HCT116 (cell line): ENCODE measurements around the gene RUFY1.

Experiments
- CEBPB ChIP-seq: IDR thresholded peaks from 2 replicates; pipeline ENCODE4 v1.6.1; 2012; ENCODE audit warnings: low read depth
- ELF1 ChIP-seq: IDR thresholded peaks from 2 replicates; pipeline ENCODE4 v1.6.1; 2012; ENCODE audit warnings: low read depth, borderline replicate concordance
- EZH2 ChIP-seq: fragments of 200-600 bp; sonication (generic); IDR thresholded peaks from 2 replicates; pipeline ENCODE4 v1.6.1; 2017; ENCODE audit warnings: antibody characterized with exemption, mixed run types
- FOSL1 ChIP-seq: IDR thresholded peaks from 2 replicates; pipeline ENCODE4 v1.6.1; 2012; ENCODE audit warnings: low read depth
- POLR2A ChIP-seq: IDR thresholded peaks from 2 replicates; pipeline ENCODE4 v1.7.0; 2011; ENCODE audit warnings: borderline replicate concordance; ENCODE audit not compliant: insufficient read depth, insufficient read length; ENCODE audit errors: extremely low read depth
- POLR2AphosphoS5 ChIP-seq: IDR thresholded peaks from 2 replicates; pipeline ENCODE4 v1.6.1; 2011; ENCODE audit warnings: mild to moderate bottlenecking, low read depth, low read length, moderate library complexity
- SP1 ChIP-seq: IDR thresholded peaks from 2 replicates; pipeline ENCODE4 v1.6.1; 2012; ENCODE audit warnings: low read depth
- YY1 ChIP-seq: IDR thresholded peaks from 2 replicates; pipeline ENCODE4 v1.6.1; 2011; ENCODE audit warnings: low read length, low read depth, moderate library complexity, mild to moderate bottlenecking; ENCODE audit not compliant: insufficient replicate concordance; ENCODE audit errors: extremely low read depth
- TF ChIP-seq, protein P1 (sequence below), 3 experiments: fragments of 200-600 bp in 1 of 3; sonication (generic) in 1 of 3; IDR thresholded peaks in 2 of 3; conservative IDR thresholded peaks in 1 of 3; 2 replicates each; pipeline ENCODE4 v1.5.1; 2012 to 2017; ENCODE audit warnings: low read depth in 2 of 3, low read length in 2 of 3, antibody characterized with exemption in 1 of 3, borderline replicate concordance in 1 of 3, control low read depth in 1 of 3, mild to moderate bottlenecking in 1 of 3, mixed read lengths in 1 of 3, mixed run types in 1 of 3, moderate library complexity in 1 of 3; ENCODE audit not compliant: insufficient read depth in 1 of 3
- TF ChIP-seq, protein P2 (sequence below): IDR thresholded peaks from 2 replicates; pipeline ENCODE4 v1.6.1; 2012
- TF ChIP-seq, protein P3 (sequence below): IDR thresholded peaks from 2 replicates; pipeline ENCODE4 v1.6.1; 2012
- TF ChIP-seq, protein P4 (sequence below): IDR thresholded peaks from 2 replicates; pipeline ENCODE4 v1.6.1; 2012; ENCODE audit warnings: low read depth

DNA sequence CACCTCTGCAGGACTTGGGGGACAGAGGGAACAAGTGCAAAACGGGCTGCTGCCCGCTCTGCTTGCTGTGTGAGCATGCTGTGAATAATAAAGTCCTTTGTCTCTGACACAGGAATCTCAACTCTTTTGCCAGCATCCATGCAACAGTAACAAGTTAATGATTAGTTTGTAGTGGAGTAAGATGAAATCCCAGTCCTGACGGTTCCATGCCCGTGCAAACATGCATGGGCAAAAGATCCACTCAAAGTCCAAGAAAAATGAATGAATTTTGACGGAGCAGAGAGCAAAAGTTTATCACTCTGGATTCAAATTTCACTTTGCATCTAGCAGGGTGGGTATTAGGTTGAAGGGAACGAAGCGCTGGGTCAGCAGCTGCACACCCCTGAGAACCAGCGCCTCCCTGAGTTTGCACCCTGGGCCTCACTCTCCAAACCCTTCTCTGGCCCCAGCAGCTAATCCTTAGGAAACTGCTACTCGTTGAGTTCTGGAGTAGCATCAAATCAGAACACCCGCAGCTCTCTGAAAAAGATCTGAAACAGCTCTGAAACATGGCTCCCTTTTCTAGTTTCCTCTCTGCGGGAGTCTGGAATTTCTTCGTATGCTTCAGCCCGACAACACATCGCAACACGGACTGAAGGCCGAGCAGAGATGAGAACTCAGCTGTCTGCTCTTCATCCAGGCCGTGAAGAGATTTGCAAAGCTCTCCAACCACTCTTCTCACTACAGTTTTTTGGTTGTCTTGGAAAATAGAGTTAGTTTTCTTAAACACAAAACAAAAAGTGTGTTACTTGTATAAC, 45.6 kb upstream of the RUFY1 start:
- TF ChIP-seq, protein P1, sequence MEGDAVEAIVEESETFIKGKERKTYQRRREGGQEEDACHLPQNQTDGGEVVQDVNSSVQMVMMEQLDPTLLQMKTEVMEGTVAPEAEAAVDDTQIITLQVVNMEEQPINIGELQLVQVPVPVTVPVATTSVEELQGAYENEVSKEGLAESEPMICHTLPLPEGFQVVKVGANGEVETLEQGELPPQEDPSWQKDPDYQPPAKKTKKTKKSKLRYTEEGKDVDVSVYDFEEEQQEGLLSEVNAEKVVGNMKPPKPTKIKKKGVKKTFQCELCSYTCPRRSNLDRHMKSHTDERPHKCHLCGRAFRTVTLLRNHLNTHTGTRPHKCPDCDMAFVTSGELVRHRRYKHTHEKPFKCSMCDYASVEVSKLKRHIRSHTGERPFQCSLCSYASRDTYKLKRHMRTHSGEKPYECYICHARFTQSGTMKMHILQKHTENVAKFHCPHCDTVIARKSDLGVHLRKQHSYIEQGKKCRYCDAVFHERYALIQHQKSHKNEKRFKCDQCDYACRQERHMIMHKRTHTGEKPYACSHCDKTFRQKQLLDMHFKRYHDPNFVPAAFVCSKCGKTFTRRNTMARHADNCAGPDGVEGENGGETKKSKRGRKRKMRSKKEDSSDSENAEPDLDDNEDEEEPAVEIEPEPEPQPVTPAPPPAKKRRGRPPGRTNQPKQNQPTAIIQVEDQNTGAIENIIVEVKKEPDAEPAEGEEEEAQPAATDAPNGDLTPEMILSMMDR (IDR thresholded peaks at IDR 0.05 in 2 of 3, conservative IDR thresholded peaks at IDR 0.05 in 1 of 3; ENCODE audit: borderline replicate concordance in 1 of 3, insufficient read depth in 1 of 3, low read depth in 2 of 3, low read length in 2 of 3), result no peak
- TF ChIP-seq FOSL1 (no peak), SP1 (no peak), EZH2 (no peak), POLR2A (no peak), ELF1 (no peak), YY1 (no peak), CEBPB (no peak), POLR2AphosphoS5 (no peak)
- TF ChIP-seq, protein P2, sequence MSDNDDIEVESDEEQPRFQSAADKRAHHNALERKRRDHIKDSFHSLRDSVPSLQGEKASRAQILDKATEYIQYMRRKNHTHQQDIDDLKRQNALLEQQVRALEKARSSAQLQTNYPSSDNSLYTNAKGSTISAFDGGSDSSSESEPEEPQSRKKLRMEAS, result no peak
- TF ChIP-seq, protein P3, sequence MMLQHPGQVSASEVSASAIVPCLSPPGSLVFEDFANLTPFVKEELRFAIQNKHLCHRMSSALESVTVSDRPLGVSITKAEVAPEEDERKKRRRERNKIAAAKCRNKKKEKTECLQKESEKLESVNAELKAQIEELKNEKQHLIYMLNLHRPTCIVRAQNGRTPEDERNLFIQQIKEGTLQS, result no peak
- TF ChIP-seq, protein P4, sequence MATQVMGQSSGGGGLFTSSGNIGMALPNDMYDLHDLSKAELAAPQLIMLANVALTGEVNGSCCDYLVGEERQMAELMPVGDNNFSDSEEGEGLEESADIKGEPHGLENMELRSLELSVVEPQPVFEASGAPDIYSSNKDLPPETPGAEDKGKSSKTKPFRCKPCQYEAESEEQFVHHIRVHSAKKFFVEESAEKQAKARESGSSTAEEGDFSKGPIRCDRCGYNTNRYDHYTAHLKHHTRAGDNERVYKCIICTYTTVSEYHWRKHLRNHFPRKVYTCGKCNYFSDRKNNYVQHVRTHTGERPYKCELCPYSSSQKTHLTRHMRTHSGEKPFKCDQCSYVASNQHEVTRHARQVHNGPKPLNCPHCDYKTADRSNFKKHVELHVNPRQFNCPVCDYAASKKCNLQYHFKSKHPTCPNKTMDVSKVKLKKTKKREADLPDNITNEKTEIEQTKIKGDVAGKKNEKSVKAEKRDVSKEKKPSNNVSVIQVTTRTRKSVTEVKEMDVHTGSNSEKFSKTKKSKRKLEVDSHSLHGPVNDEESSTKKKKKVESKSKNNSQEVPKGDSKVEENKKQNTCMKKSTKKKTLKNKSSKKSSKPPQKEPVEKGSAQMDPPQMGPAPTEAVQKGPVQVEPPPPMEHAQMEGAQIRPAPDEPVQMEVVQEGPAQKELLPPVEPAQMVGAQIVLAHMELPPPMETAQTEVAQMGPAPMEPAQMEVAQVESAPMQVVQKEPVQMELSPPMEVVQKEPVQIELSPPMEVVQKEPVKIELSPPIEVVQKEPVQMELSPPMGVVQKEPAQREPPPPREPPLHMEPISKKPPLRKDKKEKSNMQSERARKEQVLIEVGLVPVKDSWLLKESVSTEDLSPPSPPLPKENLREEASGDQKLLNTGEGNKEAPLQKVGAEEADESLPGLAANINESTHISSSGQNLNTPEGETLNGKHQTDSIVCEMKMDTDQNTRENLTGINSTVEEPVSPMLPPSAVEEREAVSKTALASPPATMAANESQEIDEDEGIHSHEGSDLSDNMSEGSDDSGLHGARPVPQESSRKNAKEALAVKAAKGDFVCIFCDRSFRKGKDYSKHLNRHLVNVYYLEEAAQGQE, result no peak
